DOHH2 (cell line): ENCODE data around the gene DBN1.

Experiments used
- H3F3A ChIP-seq: fragments of 200-600 bp; sonication (generic), shearing (Covaris generic); 2 replicates; pipeline ENCODE4 v1.6.0; 2016; ENCODE audit warnings: antibody characterized with exemption, mild to moderate bottlenecking; ENCODE audit not compliant: control insufficient read depth, insufficient read depth
- H3K27ac ChIP-seq: fragments of 200-600 bp; sonication (generic); 2 replicates; pipeline ENCODE4 v1.5.1; 2014; ENCODE audit warnings: low read depth, mild to moderate bottlenecking, low read length, moderate library complexity
- H3K27me3 ChIP-seq: fragments of 200-600 bp; sonication (generic); 2 replicates; pipeline ENCODE4 v1.6.1; 2014; ENCODE audit warnings: mild to moderate bottlenecking, low read length, mixed read lengths; ENCODE audit not compliant: control insufficient read depth
- H3K36me3 ChIP-seq: fragments of 200-600 bp; sonication (generic); 2 replicates; pipeline ENCODE4 v1.6.1; 2014; ENCODE audit warnings: mild to moderate bottlenecking, low read length, moderate library complexity, mixed read lengths; ENCODE audit not compliant: control insufficient read depth
- H3K4me1 ChIP-seq: fragments of 200-600 bp; sonication (generic); 2 replicates; pipeline ENCODE4 v1.6.1; 2014; ENCODE audit warnings: mild to moderate bottlenecking, low read length, mixed read lengths; ENCODE audit not compliant: control insufficient read depth
- H3K4me2 ChIP-seq: fragments of 200-600 bp; sonication (generic); 2 replicates; pipeline ENCODE4 v1.6.0; 2014; ENCODE audit warnings: mild to moderate bottlenecking, low read length, moderate library complexity
- H3K4me3 ChIP-seq: fragments of 200-600 bp; sonication (generic); 2 replicates; pipeline ENCODE4 v1.5.1; 2014; ENCODE audit warnings: mild to moderate bottlenecking, low read length, mixed read lengths
- H3K79me2 ChIP-seq: fragments of 200-600 bp; sonication (generic); 2 replicates; pipeline ENCODE4 v1.6.1; 2014; ENCODE audit warnings: mild to moderate bottlenecking, low read length, mixed read lengths; ENCODE audit not compliant: control insufficient read depth
- H3K9me2 ChIP-seq: fragments of 200-600 bp; sonication (generic); replicated peaks from 2 replicates; pipeline ENCODE4 v1.6.1; 2014; ENCODE audit warnings: mild to moderate bottlenecking, low read length, mixed read lengths; ENCODE audit not compliant: control insufficient read depth
- H3K9me3 ChIP-seq: fragments of 200-600 bp; sonication (generic); 2 replicates; pipeline ENCODE4 v1.6.1; 2014; ENCODE audit warnings: antibody characterized with exemption, low read length, mixed read lengths; ENCODE audit not compliant: control insufficient read depth, insufficient read depth
- H4K20me1 ChIP-seq: fragments of 200-600 bp; sonication (generic); 2 replicates; pipeline ENCODE4 v1.6.0; 2014; ENCODE audit warnings: low read depth, mild to moderate bottlenecking, antibody characterized with exemption, low read length, moderate library complexity; ENCODE audit not compliant: control insufficient read depth, insufficient read depth
- CTCF ChIP-seq: fragments of 200-600 bp; sonication (generic); IDR thresholded peaks from one replicate; pipeline ENCODE4 v1.5.1; 2014; ENCODE audit warnings: antibody characterized with exemption, mild to moderate bottlenecking, low read depth, low read length; ENCODE audit not compliant: poor library complexity, severe bottlenecking
- EZH2phosphoT487 ChIP-seq: fragments of 200-600 bp; sonication (generic); IDR thresholded peaks from 2 replicates; pipeline ENCODE4 v1.6.1; 2017; ENCODE audit warnings: borderline replicate concordance, mild to moderate bottlenecking, antibody characterized with exemption, low read length, moderate library complexity, mixed read lengths

The DBN1 gene

GRCh38 chr5:177476531-177477233 lies 3.2 kb upstream of the DBN1 start:
- TF ChIP-seq EZH2phosphoT487 (no peak), CTCF (no peak)
- peaks cover 6% of the 10 kb centered on the region; the same call in 1 of the 2 replicates for H4K20me1 ChIP-seq
- peaks cover 6% of the 10 kb centered on the region for H3K36me3 ChIP-seq
- no peaks in the 10 kb centered on the region for H3K9me2 ChIP-seq
- no peaks in the 10 kb centered on the region for H3K9me3 ChIP-seq
- H3K27me3 ChIP-seq: no peaks in the 10 kb centered on the region
- H3K4me1 ChIP-seq: peaks cover 58% of the 10 kb centered on the region
- H3F3A ChIP-seq: peaks cover 12% of the 10 kb centered on the region; the same call in 1 of the 2 replicates
- no peak overlapping the region for H3K27ac ChIP-seq
- H3K4me3 ChIP-seq: no peak overlapping the region
- H3K4me2 ChIP-seq: no peak overlapping the region
- peaks cover 11% of the 10 kb centered on the region for H3K79me2 ChIP-seq

DNA sequence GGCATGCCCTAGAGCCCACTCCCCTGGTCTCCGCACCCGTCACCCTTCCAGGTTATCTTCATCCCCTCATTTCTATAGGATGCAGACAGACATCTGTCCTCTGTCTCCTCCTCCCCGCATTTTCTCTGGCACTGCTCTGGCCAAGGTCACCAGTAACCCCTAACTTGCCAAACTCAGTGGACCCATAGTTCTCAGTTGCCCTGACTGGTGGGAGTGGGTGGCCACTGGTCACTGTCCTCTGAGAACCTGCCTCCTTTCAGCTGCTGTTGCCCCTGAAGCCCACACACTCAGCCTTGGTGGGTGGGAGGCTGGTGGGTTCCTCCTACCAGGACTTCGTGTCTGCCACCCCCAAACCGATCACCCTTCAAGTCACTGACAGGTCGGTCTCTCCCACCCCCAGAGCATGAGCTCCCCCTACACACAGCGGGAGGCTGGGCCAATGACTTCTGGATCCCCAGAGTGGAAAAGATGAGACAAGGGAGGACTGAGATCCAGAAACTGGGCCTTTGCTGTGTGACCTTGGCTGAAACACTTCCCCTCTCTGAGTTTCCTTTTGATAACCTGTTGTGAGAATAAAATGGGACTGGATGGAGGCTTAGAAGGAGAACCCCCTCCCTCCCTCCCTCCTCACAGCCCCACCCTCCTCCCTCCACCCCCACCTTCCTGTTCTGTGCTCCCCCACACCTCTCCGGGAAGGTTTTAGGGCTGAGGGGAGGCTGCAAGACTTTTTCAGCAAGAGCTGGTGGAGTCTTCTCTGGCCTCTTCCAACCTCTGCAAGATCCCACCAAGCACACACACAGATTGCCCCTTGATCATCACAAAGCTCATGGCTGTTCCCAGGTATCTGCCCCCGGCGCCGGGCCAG lies 2.4 kb upstream of the DBN1 start:
- peaks cover 20% of the 10 kb centered on the region for H3K79me2 ChIP-seq
- peaks cover 14% of the 10 kb centered on the region for H3K36me3 ChIP-seq
- H3K4me2 ChIP-seq: no peak overlapping the region
- no peaks in the 10 kb centered on the region for H3K27me3 ChIP-seq
- no peak overlapping the region for H3K4me3 ChIP-seq
- TF ChIP-seq EZH2phosphoT487: no peak
- no peak for TF ChIP-seq CTCF
- H4K20me1 ChIP-seq: peaks cover 7% of the 10 kb centered on the region; the same call in 1 of the 2 replicates
- no peaks in the 10 kb centered on the region for H3K9me2 ChIP-seq
- peaks cover 67% of the 10 kb centered on the region for H3K4me1 ChIP-seq
- H3F3A ChIP-seq: peaks cover 12% of the 10 kb centered on the region; the same call in 1 of the 2 replicates
- H3K9me3 ChIP-seq: no peaks in the 10 kb centered on the region
- no peak overlapping the region for H3K27ac ChIP-seq

- TF ChIP-seq EZH2phosphoT487: no peak
- no peak for TF ChIP-seq CTCF
- Histone ChIP-seq H3K9me2 (no peaks in the 10 kb centered on the region), H3K9me3 (no peaks in the 10 kb centered on the region), H4K20me1 (peaks cover 13% of the 10 kb centered on the region; the same call in 1 of the 2 replicates), H3F3A (peaks cover 9% of the 10 kb centered on the region; the same call in 1 of the 2 replicates), H3K27ac (no peak overlapping the region), H3K36me3 (peaks cover 17% of the 10 kb centered on the region), H3K4me2 (no peak overlapping the region), H3K4me3 (no peak overlapping the region), H3K27me3 (no peaks in the 10 kb centered on the region), H3K4me1 (peaks cover 66% of the 10 kb centered on the region), H3K79me2 (peaks cover 27% of the 10 kb centered on the region)
Measured at GRCh38 chr5:177474846-177475562, 1.6 kb upstream of the DBN1 start.
